ENCODE results near the gene GUK1. TPM values are rescaled to one million over a fixed set of nuclear protein-coding genes. Genes with fewer than 3 reads are reported as not detected.

The GUK1 gene
- total and polyA plus RNA-seq, 2 experiments from 2014 or later, result 87.5 to 121 TPM

GRCh38 chr1:228171221-228171891 is 31.3 kb downstream of the GUK1 start:
- Histone ChIP-seq H4K20me1 (replicated peaks; ENCODE audit: insufficient read depth) (no peaks in the 10 kb centered on the region; the same call in 1 of the 2 replicates), H3K36me3 (ENCODE audit: insufficient read depth) (no peaks in the 10 kb centered on the region), H3K4me2 (no peak overlapping the region), H3K4me1 (ENCODE audit: insufficient read depth) (no peaks in the 10 kb centered on the region; the same call in 1 of the 2 replicates), H3K27me3 (ENCODE audit: insufficient read depth) (no peaks in the 10 kb centered on the region), H3K79me2 (replicated peaks; ENCODE audit: insufficient read depth) (peaks cover 19% of the 10 kb centered on the region), H3K4me3 (no peak overlapping the region), H3K27ac (ENCODE audit: low read depth) (no peak overlapping the region), H3F3A (replicated peaks; ENCODE audit: low read depth) (peaks cover 6% of the 10 kb centered on the region; the same call in 1 of the 2 replicates), H3K9me2 (ENCODE audit: insufficient read depth) (no peaks in the 10 kb centered on the region), H2AFZ (no peak overlapping the region)
- H3K9me3 Mint-ChIP-seq, result no peaks in the 10 kb centered on the region; the same call in 2 of the 3 replicates
- H3K4me3 Mint-ChIP-seq, result no peak overlapping the region
- peaks cover 3% of the 10 kb centered on the region; the same call in 1 of the 3 replicates for H3K4me1 Mint-ChIP-seq
- H3K27ac Mint-ChIP-seq, result no peak overlapping the region
- H3K36me3 Mint-ChIP-seq (ENCODE audit: low read depth), result no peaks in the 10 kb centered on the region; the same call in 2 of the 3 replicates
- TF ChIP-seq CTCF (conservative IDR thresholded peaks at IDR 0.05; ENCODE audit: low read depth in 2 of 2), result no peak
- no peak for TF ChIP-seq NANOG (IDR thresholded peaks at IDR 0.05; ENCODE audit: borderline replicate concordance)
- TF ChIP-seq ETS1 (IDR thresholded peaks at IDR 0.05), result no peak
- no peak for TF ChIP-seq EZH2phosphoT487 (IDR thresholded peaks at IDR 0.05; ENCODE audit: unreplicated experiment)
- TF ChIP-seq POLR2AphosphoS5 (IDR thresholded peaks at IDR 0.05; ENCODE audit: low read depth), result no peak
- TF ChIP-seq ZNF114 (CRISPR knock-in tag; IDR thresholded peaks at IDR 0.05), result no peak
- TF ChIP-seq STAT1 (IDR thresholded peaks at IDR 0.05; ENCODE audit: unreplicated experiment), result no peak
- TF ChIP-seq EZH2 (IDR thresholded peaks at IDR 0.05; ENCODE audit: low read depth, unreplicated experiment), result no peak
- TF ChIP-seq JUNB (IDR thresholded peaks at IDR 0.05; ENCODE audit: unreplicated experiment), result no peak
- no peak for TF ChIP-seq CREB1 (CRISPR knock-in tag; IDR thresholded peaks at IDR 0.05; ENCODE audit: low read depth)
- TF ChIP-seq ZNF462 (CRISPR knock-in tag; IDR thresholded peaks at IDR 0.05), result no peak
- no peak for TF ChIP-seq REST (IDR thresholded peaks at IDR 0.05; ENCODE audit: unreplicated experiment)
- no peak for TF ChIP-seq ZNF331 (CRISPR knock-in tag; IDR thresholded peaks at IDR 0.05; ENCODE audit: low read depth)
- ATAC-seq (no peak), DNase-seq (ENCODE audit: low spot score) (no peak)
- H3K27me3 Mint-ChIP-seq (ENCODE audit: insufficient read depth, low read depth, poor library complexity), result peaks cover 2% of the 10 kb centered on the region

All from GM23338 (cell line).